Renal cortex interstitium (tissue), 11 donors: ENCODE results near the gene RDH13. TPM values are rescaled to one million over a fixed set of nuclear protein-coding genes. Genes with fewer than 3 reads are reported as not detected.
A peak's percentile ranks its signal among the peaks of the same experiment; 100 is the strongest.
"Not testable (repeated sequence)": the region's sequence is repeated elsewhere in the genome, so short reads cannot be mapped to it uniquely, and the experiment has no call there.

Experiments used
- DNase-seq, 11 donors: peaks; one replicate each; pipeline ENCODE4 v3.0.0-alpha.2; 2013; ENCODE audit warnings: low read depth in 9 of 11, low spot score in 4 of 11; ENCODE audit errors: extremely low read depth in 1 of 11
- polyA plus RNA-seq, 3 donors: library from polyadenylated mRNA; unstranded; fragments of 120-200 nt; gene quantifications; one replicate each; pipeline ENCODE4 v1.2.1, GENCODE V29; 2013; ENCODE audit not compliant: insufficient read length in 3 of 3

Gene RDH13
- polyA plus RNA-seq, 3 donors, result 13.6 to 27.1 (median 15.9) TPM

DNA sequence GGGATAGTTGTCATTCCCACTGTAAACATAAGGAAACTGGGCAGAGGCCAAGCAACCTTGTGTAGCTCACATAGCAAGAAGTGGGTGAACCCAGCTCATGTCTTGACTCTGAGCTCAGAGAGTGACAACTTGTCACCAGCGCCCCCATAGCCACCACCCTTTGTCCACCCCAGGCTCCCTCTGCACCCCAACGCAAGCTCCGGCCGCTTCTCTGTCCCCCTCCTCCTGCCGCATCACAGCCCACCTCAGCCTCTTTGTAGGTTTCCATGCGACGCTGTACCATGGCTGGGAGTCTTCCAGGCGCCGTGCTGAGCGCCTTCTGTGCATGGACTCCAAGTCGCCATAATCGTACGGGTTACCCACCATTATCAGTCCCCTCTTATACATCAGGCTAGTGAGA, 28.2 kb downstream of the RDH13 start:
- DNase-seq, result no peak

DNA sequence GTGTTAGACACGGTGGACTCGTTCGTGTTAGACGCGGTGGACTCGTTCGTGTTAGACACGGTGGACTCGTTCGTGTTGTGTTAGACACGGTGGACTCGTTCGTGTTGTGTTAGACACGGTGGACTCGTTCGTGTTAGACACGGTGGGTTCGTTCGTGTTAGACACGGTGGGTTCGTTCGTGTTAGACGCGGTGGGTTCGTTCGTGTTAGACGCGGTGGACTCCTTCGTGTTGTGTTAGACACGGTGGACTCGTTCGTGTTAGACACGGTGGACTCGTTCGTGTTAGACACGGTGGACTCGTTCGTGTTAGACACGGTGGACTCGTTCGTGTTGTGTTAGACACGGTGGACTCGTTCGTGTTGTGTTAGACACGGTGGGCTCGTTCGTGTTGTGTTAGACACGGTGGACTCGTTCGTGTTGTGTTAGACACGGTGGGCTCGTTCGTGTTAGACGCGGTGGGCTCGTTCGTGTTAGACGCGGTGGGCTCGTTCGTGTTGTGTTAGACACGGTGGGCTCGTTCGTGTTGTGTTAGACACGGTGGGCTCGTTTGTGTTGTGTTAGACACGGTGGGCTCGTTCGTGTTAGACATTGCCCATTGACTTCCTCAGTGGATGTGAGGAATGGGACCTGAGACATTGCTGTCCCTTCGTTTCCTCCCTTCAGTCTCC, 29.8 kb downstream of the RDH13 start:
- DNase-seq, result not testable (repeated sequence)

DNA sequence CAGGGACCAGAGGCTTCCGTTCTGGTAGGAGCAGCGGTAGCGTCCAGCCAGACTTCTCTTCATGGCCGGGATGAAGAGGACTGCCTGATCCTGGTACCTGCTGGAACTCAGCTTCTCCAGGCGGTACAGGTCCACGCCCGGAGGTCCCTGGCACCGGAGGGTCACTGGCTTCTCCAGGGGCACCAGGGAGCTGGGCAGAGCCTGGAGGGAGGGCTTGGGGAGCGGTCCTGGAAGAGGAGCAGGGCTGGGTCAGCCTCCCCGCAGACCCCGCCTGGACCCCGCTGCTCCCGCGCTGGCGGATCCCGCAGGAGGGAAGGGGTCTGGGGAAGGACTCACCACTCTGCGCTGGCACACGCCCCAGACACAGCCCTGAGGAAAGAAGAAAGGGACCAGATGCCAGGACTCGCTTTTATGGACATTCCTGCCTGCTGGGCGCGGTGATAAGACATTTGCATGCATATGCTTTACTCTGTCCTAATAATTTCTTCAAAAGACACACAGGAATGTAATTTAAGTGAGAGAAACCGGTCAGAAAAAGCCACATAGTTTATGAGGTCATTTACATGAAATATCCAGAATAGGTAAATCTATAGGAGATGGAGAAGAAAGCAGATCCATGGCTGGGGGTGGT, 30.7 kb downstream of the RDH13 start:
- DNase-seq, result no peak

DNA sequence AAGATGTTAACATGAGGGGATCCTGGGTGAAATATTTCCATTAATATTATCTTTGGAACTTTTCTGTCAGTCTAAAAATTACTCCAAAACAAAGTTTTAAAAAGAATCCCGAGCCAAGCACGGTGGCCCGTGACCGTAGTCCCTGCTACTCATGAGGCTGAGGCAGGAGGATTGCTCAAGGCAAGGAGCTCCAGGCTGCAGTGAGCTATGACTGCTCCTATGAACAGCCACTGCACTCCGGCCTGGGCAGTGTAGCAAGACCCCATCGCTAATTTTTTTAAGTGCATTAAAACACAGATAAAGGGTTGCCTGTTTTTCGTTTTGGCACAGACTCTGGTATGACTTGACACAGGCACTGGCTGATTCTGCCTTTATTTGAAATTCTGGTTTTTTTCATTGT, 31.8 kb downstream of the RDH13 start:
- DNase-seq, result no peak

DNA sequence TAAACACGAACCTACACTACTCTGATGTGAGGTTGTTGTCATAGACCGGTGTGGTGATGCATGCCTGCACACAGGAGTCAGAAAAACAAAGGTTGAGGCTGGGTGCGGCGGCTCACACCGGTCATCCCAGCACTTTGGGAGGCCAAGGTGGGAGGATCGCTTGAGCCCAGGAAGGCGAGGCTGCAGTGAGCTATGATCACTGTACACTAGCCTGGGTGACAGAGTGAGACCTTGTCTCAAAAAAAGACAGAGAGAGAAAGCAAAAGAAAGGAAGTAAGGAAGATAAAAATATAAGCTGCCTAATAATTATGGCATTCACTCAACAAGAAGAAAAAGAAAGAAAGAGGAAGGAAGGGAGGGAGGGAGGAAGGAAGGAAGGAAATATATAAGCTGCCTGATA, 34.2 kb downstream of the RDH13 start:
- no peak for DNase-seq

DNA sequence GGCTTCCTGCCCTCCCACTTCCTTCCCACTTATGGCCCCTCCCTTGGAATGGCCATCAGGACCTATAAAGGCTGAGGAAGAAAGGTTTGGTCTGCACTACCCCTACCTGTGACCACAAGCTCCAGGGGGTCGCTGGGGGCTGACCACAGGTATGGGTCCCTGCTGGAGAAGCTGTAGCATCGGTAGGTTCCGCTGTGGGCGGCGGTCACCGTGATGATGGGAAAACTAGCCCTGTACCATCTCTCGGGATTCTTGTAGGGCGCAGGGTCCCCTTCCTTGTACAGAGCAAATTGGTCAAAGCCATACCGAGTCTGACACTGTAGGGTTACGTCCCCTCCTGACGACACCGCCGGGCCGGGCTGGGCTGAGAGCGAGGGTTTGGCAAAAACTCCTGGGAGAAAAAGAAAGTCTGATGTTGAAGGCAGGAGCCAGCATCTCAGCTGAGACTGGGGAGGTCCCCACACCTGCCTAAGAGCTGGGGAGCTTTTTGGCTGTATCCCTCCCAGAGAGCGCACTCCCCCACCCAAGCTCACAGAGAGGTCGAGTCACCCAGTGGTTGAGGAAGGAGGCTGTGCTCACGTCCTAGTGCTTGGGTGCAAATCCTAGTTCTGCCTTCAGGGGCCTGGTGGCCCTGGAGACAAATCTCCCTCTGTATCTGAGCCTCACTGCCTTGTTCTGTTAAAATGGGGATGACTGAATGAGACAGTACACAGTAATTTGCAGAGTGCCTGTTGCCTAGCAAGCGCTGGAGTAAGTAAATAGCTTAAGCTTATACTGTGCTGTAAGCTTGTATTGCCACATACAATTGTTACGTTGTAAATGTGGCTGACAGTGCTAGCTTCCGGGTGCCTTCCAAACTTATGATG, 35.2 kb downstream of the RDH13 start:
- DNase-seq, result no peak

DNA sequence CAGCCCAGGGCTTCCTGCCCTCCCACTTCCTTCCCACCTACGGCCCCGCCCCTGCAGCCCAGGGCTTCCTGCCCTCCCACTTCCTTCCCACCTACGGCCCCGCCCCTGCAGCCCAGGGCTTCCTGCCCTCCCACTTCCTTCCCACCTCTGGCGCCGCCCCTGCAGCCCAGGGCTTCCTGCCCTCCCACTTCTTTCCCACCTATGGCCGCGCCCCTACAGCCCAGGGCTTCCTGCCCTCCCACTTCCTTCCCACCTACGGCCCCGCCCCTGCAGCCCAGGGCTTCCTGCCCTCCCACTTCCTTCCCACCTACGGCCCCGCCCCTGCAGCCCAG, 35.8 kb downstream of the RDH13 start:
- not testable (repeated sequence) for DNase-seq

DNA sequence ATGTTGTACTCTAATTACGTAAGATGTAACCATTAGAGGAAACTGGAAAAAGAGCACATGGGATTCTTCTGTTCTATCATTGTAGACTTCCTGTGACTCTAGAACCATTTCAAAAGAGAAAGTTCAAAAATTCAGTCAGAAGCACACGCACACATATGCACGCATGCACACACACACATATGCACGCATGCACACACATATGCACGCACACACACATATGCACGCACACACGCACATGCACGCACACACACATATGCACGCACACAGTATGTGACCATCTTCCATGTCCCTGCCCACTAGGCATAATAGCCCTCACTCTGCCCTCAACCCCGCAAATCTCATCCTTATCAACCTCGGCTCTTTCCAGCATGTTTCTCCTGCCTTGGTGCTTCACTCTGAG, 38.8 kb downstream of the RDH13 start:
- no peak for DNase-seq

DNA sequence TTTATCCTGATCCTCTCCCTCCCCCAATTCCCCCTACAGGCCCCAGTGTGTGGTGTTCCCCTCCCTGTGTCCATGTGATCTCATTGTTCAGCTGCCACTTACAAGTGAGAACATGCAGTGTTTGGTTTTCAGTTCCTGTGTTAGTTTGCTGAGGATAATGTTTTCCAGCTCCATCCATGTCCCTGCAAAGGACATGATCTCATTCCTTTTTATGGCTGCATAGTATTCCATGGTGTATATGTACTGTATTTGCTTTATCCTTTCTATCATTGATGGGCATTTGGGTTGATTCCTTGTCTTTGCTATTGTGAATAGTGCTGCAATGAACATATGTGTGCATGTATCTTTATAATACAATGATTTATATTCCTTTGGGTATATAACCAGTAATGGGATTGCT, 42.6 kb downstream of the RDH13 start:
- not testable (repeated sequence) for DNase-seq

DNA sequence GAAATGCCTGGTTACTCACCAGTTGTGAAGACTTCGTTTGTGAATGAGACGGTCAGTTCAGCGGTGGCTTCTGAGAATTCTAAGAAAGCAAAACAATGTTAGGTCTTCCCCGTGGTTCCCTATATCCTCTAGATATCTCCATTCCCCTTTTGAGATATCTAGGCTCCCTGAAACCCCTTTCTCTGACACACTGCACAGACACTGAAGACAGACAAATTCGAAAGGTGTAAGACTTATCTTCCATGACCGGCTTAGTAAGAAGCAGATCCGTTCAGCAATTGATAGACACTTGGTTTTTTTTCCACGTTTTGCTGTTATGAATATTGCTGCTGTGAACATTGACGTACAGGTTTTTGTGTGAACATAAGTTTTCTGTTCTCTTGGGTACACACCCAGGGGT, 44.3 kb downstream of the RDH13 start:
- no peak for DNase-seq

DNA sequence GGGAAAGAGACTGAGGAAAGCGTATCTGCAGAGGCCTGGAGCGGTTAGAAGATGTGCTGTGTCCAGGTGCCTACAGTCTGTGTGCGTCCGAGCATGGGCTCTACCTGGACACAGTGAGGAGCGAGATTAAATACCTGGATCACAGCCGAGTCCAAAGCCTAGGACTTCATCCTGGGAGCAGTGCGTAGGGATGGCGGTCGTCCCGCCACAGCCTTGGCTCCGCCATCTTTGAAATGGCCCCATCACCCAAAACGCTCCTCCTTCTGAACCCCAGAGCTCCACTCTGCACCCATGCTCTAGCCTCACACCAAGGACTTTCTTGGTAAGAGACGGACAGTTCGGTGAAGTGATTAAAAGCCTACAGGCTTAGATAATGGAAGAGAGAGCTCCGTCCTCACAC, 44.7 kb downstream of the RDH13 start:
- DNase-seq, result no peak

DNA sequence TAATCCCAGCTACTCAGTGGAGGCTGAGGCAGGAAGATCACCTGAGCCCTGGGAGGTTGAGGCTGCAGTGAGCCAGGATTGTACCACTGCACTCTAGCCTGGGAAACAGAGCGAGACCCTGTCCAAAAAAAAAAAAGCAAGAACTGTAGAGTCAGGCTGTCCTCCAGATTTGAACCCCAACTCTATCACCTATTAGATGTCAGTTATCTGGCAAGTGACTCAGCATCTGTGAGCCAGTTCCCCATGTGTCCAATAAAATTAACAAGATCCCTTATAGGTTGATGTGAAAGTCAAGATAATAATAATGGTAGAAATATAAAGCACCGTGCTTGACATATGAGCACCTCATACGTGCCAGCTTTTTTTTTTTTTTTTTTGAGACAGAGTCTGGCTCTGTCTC, 46.9 kb downstream of the RDH13 start:
- no peak for DNase-seq

DNA sequence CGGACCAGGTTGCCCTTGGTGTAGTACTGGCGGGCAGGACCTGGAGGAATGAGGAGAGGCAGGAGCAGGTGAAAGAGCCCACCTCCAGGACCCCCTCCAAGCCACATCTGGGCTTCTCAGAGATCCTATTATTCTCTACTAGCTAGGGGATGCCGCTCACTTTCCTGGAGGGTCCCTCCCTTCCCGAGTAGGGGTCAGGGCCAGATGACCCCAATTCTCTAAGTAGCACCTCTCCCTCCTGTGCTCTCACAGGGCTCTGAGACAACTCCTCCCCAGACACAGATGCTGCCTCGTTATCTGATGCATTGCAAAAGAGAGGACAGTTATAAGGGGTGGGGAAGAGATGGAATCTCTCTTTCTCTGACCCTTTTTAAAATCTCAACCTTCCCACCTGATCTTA, 47.8 kb downstream of the RDH13 start:
- DNase-seq, result no peak

DNA sequence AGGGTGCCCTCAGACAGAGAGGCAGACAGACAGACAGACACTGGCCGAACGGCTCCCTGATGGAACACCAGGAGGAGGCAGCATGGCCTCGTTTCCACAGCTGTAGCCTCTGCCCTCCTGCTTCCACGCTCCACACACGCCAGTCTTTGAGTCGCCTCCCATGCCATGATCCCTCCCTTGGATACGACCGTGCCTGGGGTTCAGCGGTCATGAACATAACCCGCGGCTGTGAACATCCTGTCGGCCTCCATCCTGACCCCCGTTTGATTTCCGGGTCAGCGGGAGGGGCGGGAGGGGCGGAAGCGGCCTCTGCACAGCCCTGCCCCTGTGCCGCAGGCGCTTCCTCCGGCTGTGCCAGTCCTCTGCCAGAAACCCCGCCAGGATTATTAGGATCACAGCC, 48.2 kb downstream of the RDH13 start:
- peak in 1 of 11 donors; percentile 3 for DNase-seq

DNA sequence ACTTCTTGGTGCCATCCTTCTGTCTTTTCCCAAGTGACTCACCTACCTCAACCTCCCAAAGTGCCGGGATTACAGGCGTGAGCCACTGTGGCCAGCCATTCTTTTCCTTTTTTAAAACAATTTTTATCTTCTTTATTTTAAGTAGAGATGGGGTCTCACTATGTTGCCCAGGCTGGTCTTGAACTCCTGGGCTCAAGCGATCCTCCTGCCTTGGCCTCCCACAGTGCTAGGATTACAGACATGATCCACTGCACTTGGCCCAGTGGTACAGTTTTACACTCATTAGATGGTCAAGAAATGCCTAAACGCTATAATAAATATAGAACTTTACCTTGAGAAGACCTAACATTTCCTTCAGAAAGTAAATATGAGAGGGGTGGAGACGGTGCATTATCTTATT, 49.4 kb downstream of the RDH13 start:
- DNase-seq, result no peak

DNA sequence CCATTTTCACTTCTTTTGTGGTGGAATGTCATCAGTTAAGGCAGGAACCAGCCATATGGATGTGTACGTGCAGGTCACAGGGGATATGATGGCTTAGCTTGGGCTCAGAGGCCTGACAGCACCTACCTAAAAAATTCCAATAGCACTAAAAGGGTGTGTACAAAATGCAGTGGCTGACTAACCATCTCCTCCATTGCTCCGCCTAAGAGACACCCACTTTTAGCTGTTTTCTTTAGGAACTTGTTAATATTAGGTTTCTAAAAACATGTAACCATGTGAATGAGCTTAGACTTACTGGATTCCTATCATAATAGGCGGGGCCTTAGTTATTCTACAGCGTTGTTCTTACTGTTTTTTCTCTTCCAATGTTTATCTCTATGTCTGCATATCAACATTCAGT, 50.6 kb downstream of the RDH13 start:
- no peak for DNase-seq

DNA sequence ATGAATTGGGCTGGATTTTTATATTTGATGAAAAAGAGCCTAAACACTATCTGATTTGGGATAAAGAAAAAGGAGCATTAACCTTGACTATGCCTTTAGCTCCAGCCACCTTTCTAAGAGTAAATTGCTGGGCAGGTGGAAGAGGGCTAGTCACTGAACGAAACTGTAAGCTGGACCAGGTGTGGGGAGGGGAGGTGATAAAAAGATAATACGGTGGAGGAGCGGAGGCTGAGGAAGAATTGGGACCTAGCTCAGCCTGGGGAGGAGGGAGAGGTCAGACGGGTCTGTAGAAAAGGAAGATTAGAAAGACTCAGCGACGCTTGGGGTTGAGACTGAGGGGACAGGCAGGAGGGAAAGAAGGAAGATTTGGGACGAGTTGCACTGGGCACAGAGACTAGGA, 52.4 kb downstream of the RDH13 start:
- not testable (repeated sequence) for DNase-seq

DNA sequence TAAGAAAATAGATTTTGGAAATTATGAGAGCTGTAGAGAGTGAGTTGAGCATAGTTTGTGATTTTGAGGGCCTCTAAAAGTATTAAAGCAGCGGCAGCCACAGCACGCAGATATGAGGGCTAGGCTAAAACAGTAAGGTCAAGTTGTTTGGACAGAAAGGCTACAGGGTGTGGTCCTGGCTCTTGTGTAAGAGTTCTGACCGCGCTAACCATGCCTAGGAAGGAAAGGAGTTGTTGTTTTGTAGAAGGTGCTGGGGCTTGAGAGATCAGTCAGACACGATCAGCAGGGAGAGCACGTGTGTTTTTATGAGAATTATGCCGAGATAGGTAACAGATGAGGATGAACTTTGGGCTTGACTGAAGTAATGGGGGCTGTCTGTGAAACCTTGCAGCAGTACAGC, 54.2 kb downstream of the RDH13 start:
- DNase-seq, result not testable (repeated sequence)

DNA sequence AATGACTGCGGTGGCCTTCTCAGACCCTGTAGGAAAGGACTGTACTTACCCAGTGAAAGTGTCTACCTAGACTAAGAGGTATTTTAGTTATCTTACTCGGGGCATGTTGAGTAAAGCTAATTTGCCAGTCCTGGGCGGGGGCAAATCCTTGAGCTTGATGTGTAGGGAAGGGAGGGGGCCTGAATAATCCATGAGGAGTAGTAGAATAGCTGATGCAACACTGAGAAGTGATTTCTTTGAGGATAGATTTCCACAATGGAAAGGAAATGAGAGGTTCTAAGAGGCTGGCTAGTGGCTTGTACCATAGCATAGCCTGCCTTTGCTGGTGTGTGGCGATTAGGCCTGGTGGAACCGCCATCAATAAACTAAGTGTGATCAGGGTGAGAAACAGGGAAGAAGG, 54.8 kb downstream of the RDH13 start:
- DNase-seq, result not testable (repeated sequence)

DNA sequence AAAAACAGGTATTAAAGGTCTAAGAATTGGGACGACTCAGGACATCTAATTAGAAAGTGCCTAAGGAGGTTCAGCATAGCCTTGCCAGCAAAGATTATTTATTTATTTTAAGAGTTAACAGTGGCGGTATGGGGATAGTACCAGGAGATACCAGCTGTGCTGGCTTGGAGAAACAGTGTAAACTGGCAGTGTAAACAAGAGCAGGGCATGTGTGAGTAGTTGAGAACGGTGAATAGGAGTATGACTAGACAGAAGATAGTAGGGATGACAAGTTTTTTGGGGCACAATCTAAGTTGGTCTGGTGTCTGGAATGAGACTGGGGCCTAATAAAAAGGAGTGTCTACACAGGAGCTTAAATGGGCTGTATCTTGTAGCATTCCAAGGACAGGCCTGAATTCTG, 55.4 kb downstream of the RDH13 start:
- DNase-seq, result not testable (repeated sequence)
